Fibroblast of lung (primary cell): Measurements from ENCODE around the gene DOCK7.

Experiments
- CTCF ChIP-seq, 2 donors: IDR thresholded peaks in 1 of 2; conservative IDR thresholded peaks in 1 of 2; 1 replicate in 1 of 2; 2 replicates in 1 of 2; pipeline ENCODE4 v1.5.1; 2011 to 2012; ENCODE audit warnings: low read length in 2 of 2, control low read depth in 1 of 2, inconsistent platforms in 1 of 2, low read depth in 1 of 2, mild to moderate bottlenecking in 1 of 2
- EZH2 ChIP-seq: IDR thresholded peaks from 2 replicates; pipeline ENCODE4 v1.5.1; 2012; ENCODE audit warnings: low read length, control low read depth, mild to moderate bottlenecking; ENCODE audit errors: missing control alignments

DNA sequence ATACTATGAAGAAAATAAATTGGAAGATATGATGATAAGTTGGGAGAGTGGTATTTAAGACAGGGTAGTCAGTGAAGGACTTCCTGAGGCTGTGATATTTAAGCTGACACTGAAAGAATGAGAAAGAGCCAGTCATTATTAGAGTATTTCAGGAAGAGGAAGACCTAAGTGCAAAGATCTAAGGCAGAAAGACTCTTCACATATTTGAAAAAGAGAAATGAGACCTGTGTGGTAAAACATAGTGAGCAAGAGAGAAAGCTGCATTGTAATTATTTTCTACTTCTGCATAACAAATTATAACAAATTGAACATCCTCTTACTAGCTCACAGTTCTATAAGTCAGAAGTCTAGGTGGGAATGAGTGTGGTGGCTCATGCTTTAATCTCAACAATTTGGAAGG, 34.6 kb upstream of the DOCK7 start:
- TF ChIP-seq EZH2 (no peak), CTCF (conservative IDR thresholded peaks at IDR 0.05 in 1 of 2, IDR thresholded peaks at IDR 0.05 in 1 of 2; ENCODE audit: low read depth in 1 of 2, low read length in 2 of 2) (no peak)
